Measurements from ENCODE around the gene SLC30A9.

DNA sequence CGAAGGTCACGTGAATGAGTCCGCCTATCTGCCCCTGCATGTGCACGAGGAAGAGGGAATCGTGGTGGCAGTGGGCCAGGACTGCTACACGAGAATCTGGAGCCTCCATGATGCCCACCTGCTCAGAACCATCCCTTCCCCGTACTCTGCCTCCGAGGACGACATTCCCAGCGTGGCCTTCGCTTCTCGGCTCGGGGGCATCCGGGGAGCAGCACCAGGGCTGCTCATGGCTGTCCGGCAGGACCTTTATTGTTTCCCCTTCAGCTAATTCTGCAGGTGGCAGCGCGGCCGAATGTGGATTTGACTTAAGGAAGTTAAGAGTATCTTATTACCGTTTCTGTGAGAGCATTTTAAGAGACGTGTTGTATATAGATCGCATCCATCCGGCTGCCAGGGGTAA lies 7.6 kb upstream of the SLC30A9 start:
- TF ChIP-seq, protein P1, sequence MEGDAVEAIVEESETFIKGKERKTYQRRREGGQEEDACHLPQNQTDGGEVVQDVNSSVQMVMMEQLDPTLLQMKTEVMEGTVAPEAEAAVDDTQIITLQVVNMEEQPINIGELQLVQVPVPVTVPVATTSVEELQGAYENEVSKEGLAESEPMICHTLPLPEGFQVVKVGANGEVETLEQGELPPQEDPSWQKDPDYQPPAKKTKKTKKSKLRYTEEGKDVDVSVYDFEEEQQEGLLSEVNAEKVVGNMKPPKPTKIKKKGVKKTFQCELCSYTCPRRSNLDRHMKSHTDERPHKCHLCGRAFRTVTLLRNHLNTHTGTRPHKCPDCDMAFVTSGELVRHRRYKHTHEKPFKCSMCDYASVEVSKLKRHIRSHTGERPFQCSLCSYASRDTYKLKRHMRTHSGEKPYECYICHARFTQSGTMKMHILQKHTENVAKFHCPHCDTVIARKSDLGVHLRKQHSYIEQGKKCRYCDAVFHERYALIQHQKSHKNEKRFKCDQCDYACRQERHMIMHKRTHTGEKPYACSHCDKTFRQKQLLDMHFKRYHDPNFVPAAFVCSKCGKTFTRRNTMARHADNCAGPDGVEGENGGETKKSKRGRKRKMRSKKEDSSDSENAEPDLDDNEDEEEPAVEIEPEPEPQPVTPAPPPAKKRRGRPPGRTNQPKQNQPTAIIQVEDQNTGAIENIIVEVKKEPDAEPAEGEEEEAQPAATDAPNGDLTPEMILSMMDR (conservative IDR thresholded peaks at IDR 0.05): no peak
- no peak for TF ChIP-seq ZFX (IDR thresholded peaks at IDR 0.05)

Data from C4-2B (cell line).